HCT116 (cell line): ENCODE results near the gene H3-3A. TPM values are rescaled to one million over a fixed set of nuclear protein-coding genes. Genes with fewer than 3 reads are reported as not detected.

ENCODE experiments used
- ATAC-seq: fragments of 200-7000 bp; cut with Tn5 transposase; 2 replicates; pipeline ENCODE4 v1.9.1; 2020; ENCODE audit warnings: mild to moderate bottlenecking, moderate library complexity
- BruUV-seq: library from RNA; stranded (reverse); fragments of 400-500 nt; replicated peaks from 2 replicates; lab custom pipeline; 2021; lab: Mats Ljungman, UMichigan
- CTCF ChIA-PET: fragments of 300-600 bp; sonication (Branson Sonifier 250); formaldehyde crosslinking; loops from one replicate; lab custom pipeline; 2021; ENCODE audit warnings: antibody characterized with exemption; lab: Charles Lee
- POLR2A ChIA-PET: fragments of 300-600, 350-600 bp; sonication (Branson Sonifier 250); formaldehyde crosslinking; loops from one replicate; lab custom pipeline; 2021; ENCODE audit warnings: antibody characterized with exemption; lab: Charles Lee
- RAD21 ChIA-PET, 2 experiments: fragments of 300-600 bp; sonication (Branson Sonifier 250); formaldehyde crosslinking; loops; one replicate each; lab custom pipeline; 2023; ENCODE audit warnings: low total read pairs in 2 of 2; ENCODE audit not compliant: uncharacterized antibody in 2 of 2, unreplicated experiment in 2 of 2, low non-redundant PET in 1 of 2; lab: Charles Lee
- DNase-seq: peaks from one replicate; pipeline ENCODE4 v3.0.0-alpha.2; 2010; ENCODE audit warnings: low read depth, low spot score
- H2AFZ ChIP-seq: fragments of 200-600 bp; shearing (Covaris generic), sonication (generic); 2 replicates; pipeline ENCODE4 v1.6.1; 2017; ENCODE audit warnings: low read depth, mixed run types, mixed read lengths, antibody characterized with exemption, low read length; ENCODE audit not compliant: poor library complexity, severe bottlenecking
- H3K27ac ChIP-seq: 2 replicates; pipeline ENCODE4 v1.5.1; 2012; ENCODE audit warnings: low read depth, low read length
- H3K27me3 ChIP-seq: fragments of 200-600 bp; sonication (generic); 2 replicates; pipeline ENCODE4 v1.6.1; 2016; ENCODE audit warnings: mixed run types, low read length, mixed read lengths; ENCODE audit not compliant: insufficient read depth
- H3K36me3 ChIP-seq, 2 experiments: fragments of 200-500 bp in 1 of 2; fragments of 200-600 bp in 1 of 2; sonication (Bioruptor generic) in 1 of 2; sonication (generic) in 1 of 2; 2 replicates each; pipeline versions ENCODE4 v1.5.1 to v1.6.1; 2014 to 2016; ENCODE audit warnings: low read length in 2 of 2, inconsistent platforms in 1 of 2, mixed read lengths in 1 of 2, mixed run types in 1 of 2; ENCODE audit not compliant: insufficient read depth in 2 of 2, control insufficient read depth in 1 of 2
- H3K4me1 ChIP-seq, 2 experiments: fragments of 200-600 bp in 1 of 2; sonication (generic) in 1 of 2; 2 replicates each; pipeline versions ENCODE4 v1.5.1 to v1.6.1; 2012 to 2017; ENCODE audit warnings: low read length in 2 of 2, inconsistent platforms in 1 of 2, mild to moderate bottlenecking in 1 of 2, mixed read lengths in 1 of 2, mixed run types in 1 of 2, moderate library complexity in 1 of 2; ENCODE audit not compliant: insufficient read depth in 2 of 2, control insufficient read depth in 1 of 2
- H3K4me2 ChIP-seq: fragments of 200-600 bp; sonication (generic); 2 replicates; pipeline ENCODE4 v1.6.1; 2017; ENCODE audit warnings: mixed run types, low read length, mixed read lengths
- H3K4me3 ChIP-seq, 2 experiments: fragments of 200-600 bp in 1 of 2; sonication (generic) in 1 of 2; replicated peaks in 1 of 2; 2 replicates each; pipeline ENCODE4 v1.5.1; 2011 to 2016; ENCODE audit warnings: low read length in 2 of 2, control low read depth in 1 of 2, low read depth in 1 of 2, mild to moderate bottlenecking in 1 of 2, mixed read lengths in 1 of 2, mixed run types in 1 of 2
- H3K79me2 ChIP-seq: fragments of 200-600 bp; sonication (generic); 2 replicates; pipeline ENCODE4 v1.6.1; 2017; ENCODE audit warnings: mild to moderate bottlenecking, mixed run types, low read length, moderate library complexity, mixed read lengths; ENCODE audit not compliant: insufficient read depth
- H3K9ac ChIP-seq: fragments of 200-600 bp; sonication (generic); 2 replicates; pipeline ENCODE4 v1.6.1; 2016; ENCODE audit warnings: low read length, mixed read lengths
- H3K9me2 ChIP-seq: fragments of 200-600 bp; sonication (generic), shearing (Covaris generic); 2 replicates; pipeline ENCODE4 v1.6.1; 2017; ENCODE audit warnings: mixed run types, mild to moderate bottlenecking, moderate library complexity; ENCODE audit not compliant: insufficient read depth
- H3K9me3 ChIP-seq, 2 experiments: fragments of 200-500 bp in 1 of 2; fragments of 200-600 bp in 1 of 2; sonication (Bioruptor generic) in 1 of 2; sonication (generic) in 1 of 2; 2 replicates each; pipeline ENCODE4 v1.6.1; 2014 to 2017; ENCODE audit warnings: low read length in 2 of 2, mixed read lengths in 2 of 2, inconsistent platforms in 1 of 2, low read depth in 1 of 2, mild to moderate bottlenecking in 1 of 2, mixed run types in 1 of 2, moderate library complexity in 1 of 2; ENCODE audit not compliant: control insufficient read depth in 1 of 2, insufficient read depth in 1 of 2
- H4K20me1 ChIP-seq: fragments of 200-600 bp; sonication (generic), shearing (Covaris generic); 2 replicates; pipeline ENCODE4 v1.6.1; 2017; ENCODE audit warnings: mixed run types, mild to moderate bottlenecking, moderate library complexity; ENCODE audit not compliant: insufficient read depth
- CEBPB ChIP-seq: IDR thresholded peaks from 2 replicates; pipeline ENCODE4 v1.6.1; 2012; ENCODE audit warnings: low read depth
- EGR1 ChIP-seq: IDR thresholded peaks from 2 replicates; pipeline ENCODE4 v1.6.1; 2012; ENCODE audit warnings: low read depth
- ELF1 ChIP-seq: IDR thresholded peaks from 2 replicates; pipeline ENCODE4 v1.6.1; 2012; ENCODE audit warnings: low read depth, borderline replicate concordance
- EZH2phosphoT487 ChIP-seq: fragments of 200-600 bp; IDR thresholded peaks from 2 replicates; pipeline ENCODE4 v1.6.1; 2018; ENCODE audit warnings: antibody characterized with exemption, borderline replicate concordance
- POLR2A ChIP-seq: IDR thresholded peaks from 2 replicates; pipeline ENCODE4 v1.7.0; 2011; ENCODE audit warnings: borderline replicate concordance; ENCODE audit not compliant: insufficient read depth, insufficient read length; ENCODE audit errors: extremely low read depth
- POLR2AphosphoS5 ChIP-seq: IDR thresholded peaks from 2 replicates; pipeline ENCODE4 v1.6.1; 2011; ENCODE audit warnings: mild to moderate bottlenecking, low read depth, low read length, moderate library complexity
- RAD21 ChIP-seq: IDR thresholded peaks from 2 replicates; pipeline ENCODE4 v1.6.1; 2012; ENCODE audit warnings: low read depth, mild to moderate bottlenecking
- SP1 ChIP-seq: IDR thresholded peaks from 2 replicates; pipeline ENCODE4 v1.6.1; 2012; ENCODE audit warnings: low read depth
- TCF7L2 ChIP-seq: IDR thresholded peaks from 2 replicates; pipeline ENCODE4 v1.7.0; 2011; ENCODE audit warnings: borderline replicate concordance, inconsistent platforms; ENCODE audit not compliant: insufficient read depth, insufficient read length; ENCODE audit errors: extremely low read depth
- ZFX ChIP-seq: fragments of 450-650 bp; IDR thresholded peaks from 2 replicates; pipeline ENCODE4 v1.6.1; 2017
- ZNF274 ChIP-seq: fragments of 200-500 bp; sonication (Bioruptor generic); IDR thresholded peaks from 2 replicates; pipeline ENCODE4 v1.6.1; 2014; ENCODE audit warnings: mild to moderate bottlenecking, low read depth, low read length, inconsistent platforms
- intact Hi-C: fragments of 100-400 bp; cut with micrococcal nuclease; formaldehyde crosslinking; loops from 2 replicates; pipeline ENCODE4 v1.10.0; 2022
- total RNA-seq: library from RNA; stranded (reverse); gene quantifications from one replicate; pipeline ENCODE4 v1.2.1, GENCODE V29; 2021; ENCODE audit not compliant: unreplicated experiment
- TF ChIP-seq, protein P1 (sequence below): IDR thresholded peaks from 2 replicates; pipeline ENCODE4 v1.6.1; 2012
- TF ChIP-seq, protein P2 (sequence below): IDR thresholded peaks from 2 replicates; pipeline ENCODE4 v1.6.1; 2011; ENCODE audit warnings: mild to moderate bottlenecking, low read length, moderate library complexity; ENCODE audit not compliant: insufficient replicate concordance; ENCODE audit errors: extremely low read depth
- TF ChIP-seq, protein P3 (sequence below): IDR thresholded peaks from 2 replicates; pipeline ENCODE4 v1.6.1; 2012; ENCODE audit warnings: low read depth
- TF ChIP-seq, protein P4 (sequence below): IDR thresholded peaks from 2 replicates; pipeline ENCODE4 v1.6.1; 2012

Gene H3-3A
- total RNA-seq, 1 experiment from 2014 or later = 386 TPM

DNA sequence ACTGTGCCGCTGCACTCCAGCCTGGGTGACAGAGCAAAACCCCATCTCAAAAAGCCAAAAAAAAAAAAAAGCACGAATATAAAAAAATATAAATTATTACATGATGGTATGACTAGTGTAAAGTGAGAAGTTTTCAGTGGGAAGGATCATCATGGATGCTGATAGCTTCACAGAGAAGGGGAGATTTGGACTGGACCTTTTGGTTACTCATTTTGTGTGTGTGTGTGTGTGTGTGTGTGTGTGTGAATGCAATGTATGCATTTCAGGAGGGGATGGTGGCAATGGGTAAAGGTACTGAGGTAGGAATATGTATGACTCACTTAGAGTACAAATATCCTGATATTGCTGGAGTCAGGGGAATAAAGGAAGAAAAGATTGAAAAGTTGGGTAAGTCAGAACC, 40.7 kb upstream of the H3-3A start:
- Histone ChIP-seq H3K4me1 (no peaks in the 10 kb centered on the region), H3K4me3 (no peak overlapping the region), H3K36me3 (no peaks in the 10 kb centered on the region), H3K79me2 (no peaks in the 10 kb centered on the region), H3K9ac (no peak overlapping the region), H4K20me1 (no peaks in the 10 kb centered on the region), H3K9me3 (no peaks in the 10 kb centered on the region), H2AFZ (no peak overlapping the region), H3K27ac (no peak overlapping the region), H3K27me3 (no peaks in the 10 kb centered on the region), H3K9me2 (no peaks in the 10 kb centered on the region), H3K4me2 (no peak overlapping the region)
- intact Hi-C loops = no loop called here
- POLR2A ChIA-PET = no interaction called here
- no peak for ATAC-seq
- RAD21 ChIA-PET = no interaction called here
- BruUV-seq = no TSS peak
- CTCF ChIA-PET = no interaction called here
- DNase-seq = no peak
- TF ChIP-seq TCF7L2 = no peak
- no peak for TF ChIP-seq CEBPB
- no peak for TF ChIP-seq EZH2phosphoT487
- no peak for TF ChIP-seq POLR2A
- TF ChIP-seq, protein P1, sequence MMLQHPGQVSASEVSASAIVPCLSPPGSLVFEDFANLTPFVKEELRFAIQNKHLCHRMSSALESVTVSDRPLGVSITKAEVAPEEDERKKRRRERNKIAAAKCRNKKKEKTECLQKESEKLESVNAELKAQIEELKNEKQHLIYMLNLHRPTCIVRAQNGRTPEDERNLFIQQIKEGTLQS = no peak
- TF ChIP-seq ZFX = no peak
- TF ChIP-seq RAD21 = no peak

DNA sequence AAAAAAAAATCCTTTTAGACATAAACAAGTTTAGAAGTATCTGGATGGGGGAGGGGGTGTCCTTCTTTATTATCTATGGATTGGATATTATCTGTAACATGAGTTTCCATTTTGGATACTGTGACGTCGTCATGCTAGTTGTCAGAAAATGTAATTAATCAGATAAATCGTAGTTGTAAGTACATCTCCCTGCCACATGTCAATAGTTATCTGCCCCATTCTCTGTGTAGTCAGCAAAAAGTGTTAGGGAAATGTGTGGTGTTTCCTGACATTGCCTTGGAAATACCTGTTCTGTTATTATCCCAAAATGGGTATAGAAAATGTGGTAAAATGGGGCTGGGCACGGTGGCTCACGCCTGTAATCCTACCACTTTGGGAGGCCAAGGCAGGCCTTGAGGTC, 38.8 kb upstream of the H3-3A start:
- DNase-seq = no peak
- H3K27ac ChIP-seq = no peak overlapping the region
- no peaks in the 10 kb centered on the region for H3K79me2 ChIP-seq
- intact Hi-C loops = no loop called here
- no peak for ATAC-seq
- H4K20me1 ChIP-seq = no peaks in the 10 kb centered on the region
- H3K4me2 ChIP-seq = no peak overlapping the region
- H2AFZ ChIP-seq = no peak overlapping the region
- no peaks in the 10 kb centered on the region for H3K9me3 ChIP-seq
- H3K9ac ChIP-seq = no peak overlapping the region
- H3K9me2 ChIP-seq = no peaks in the 10 kb centered on the region
- BruUV-seq = no TSS peak
- H3K4me3 ChIP-seq = no peak overlapping the region
- H3K27me3 ChIP-seq = no peaks in the 10 kb centered on the region
- no peaks in the 10 kb centered on the region for H3K36me3 ChIP-seq
- CTCF ChIA-PET = no interaction called here
- no peaks in the 10 kb centered on the region for H3K4me1 ChIP-seq
- POLR2A ChIA-PET = interaction anchor here (1.0 kb wide), 1 partner anchor 38 kb away, joined by 3 read pairs; no protein-coding TSS in a partner anchor
- RAD21 ChIA-PET = no interaction called here
- TF ChIP-seq, protein P2, sequence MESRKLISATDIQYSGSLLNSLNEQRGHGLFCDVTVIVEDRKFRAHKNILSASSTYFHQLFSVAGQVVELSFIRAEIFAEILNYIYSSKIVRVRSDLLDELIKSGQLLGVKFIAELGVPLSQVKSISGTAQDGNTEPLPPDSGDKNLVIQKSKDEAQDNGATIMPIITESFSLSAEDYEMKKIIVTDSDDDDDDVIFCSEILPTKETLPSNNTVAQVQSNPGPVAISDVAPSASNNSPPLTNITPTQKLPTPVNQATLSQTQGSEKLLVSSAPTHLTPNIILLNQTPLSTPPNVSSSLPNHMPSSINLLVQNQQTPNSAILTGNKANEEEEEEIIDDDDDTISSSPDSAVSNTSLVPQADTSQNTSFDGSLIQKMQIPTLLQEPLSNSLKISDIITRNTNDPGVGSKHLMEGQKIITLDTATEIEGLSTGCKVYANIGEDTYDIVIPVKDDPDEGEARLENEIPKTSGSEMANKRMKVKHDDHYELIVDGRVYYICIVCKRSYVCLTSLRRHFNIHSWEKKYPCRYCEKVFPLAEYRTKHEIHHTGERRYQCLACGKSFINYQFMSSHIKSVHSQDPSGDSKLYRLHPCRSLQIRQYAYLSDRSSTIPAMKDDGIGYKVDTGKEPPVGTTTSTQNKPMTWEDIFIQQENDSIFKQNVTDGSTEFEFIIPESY = no peak
- TF ChIP-seq ELF1 (no peak), POLR2AphosphoS5 (no peak), EGR1 (no peak), SP1 (no peak), EZH2phosphoT487 (no peak), CEBPB (no peak), ZFX (no peak), ZNF274 (no peak)
- TF ChIP-seq, protein P1 = no peak
- TF ChIP-seq, protein P3, sequence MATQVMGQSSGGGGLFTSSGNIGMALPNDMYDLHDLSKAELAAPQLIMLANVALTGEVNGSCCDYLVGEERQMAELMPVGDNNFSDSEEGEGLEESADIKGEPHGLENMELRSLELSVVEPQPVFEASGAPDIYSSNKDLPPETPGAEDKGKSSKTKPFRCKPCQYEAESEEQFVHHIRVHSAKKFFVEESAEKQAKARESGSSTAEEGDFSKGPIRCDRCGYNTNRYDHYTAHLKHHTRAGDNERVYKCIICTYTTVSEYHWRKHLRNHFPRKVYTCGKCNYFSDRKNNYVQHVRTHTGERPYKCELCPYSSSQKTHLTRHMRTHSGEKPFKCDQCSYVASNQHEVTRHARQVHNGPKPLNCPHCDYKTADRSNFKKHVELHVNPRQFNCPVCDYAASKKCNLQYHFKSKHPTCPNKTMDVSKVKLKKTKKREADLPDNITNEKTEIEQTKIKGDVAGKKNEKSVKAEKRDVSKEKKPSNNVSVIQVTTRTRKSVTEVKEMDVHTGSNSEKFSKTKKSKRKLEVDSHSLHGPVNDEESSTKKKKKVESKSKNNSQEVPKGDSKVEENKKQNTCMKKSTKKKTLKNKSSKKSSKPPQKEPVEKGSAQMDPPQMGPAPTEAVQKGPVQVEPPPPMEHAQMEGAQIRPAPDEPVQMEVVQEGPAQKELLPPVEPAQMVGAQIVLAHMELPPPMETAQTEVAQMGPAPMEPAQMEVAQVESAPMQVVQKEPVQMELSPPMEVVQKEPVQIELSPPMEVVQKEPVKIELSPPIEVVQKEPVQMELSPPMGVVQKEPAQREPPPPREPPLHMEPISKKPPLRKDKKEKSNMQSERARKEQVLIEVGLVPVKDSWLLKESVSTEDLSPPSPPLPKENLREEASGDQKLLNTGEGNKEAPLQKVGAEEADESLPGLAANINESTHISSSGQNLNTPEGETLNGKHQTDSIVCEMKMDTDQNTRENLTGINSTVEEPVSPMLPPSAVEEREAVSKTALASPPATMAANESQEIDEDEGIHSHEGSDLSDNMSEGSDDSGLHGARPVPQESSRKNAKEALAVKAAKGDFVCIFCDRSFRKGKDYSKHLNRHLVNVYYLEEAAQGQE = no peak
- TF ChIP-seq, protein P4, sequence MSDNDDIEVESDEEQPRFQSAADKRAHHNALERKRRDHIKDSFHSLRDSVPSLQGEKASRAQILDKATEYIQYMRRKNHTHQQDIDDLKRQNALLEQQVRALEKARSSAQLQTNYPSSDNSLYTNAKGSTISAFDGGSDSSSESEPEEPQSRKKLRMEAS = no peak
